Stimulated activated CD4-positive, alpha-beta T cell treated with anti-CD3 and anti-CD28 coated beads, Interleukin-2, amount 100 ng/mL, for 4 hours (primary cell): ENCODE data around the gene PSMB3.
"Not testable (repeated sequence)": the region's sequence is repeated elsewhere in the genome, so short reads cannot be mapped to it uniquely, and the experiment has no call there.

Source experiments
- DNase-seq: peaks from one replicate; pipeline ENCODE4 v3.0.0-alpha.2; 2020; ENCODE audit warnings: low read depth

The PSMB3 gene

DNA sequence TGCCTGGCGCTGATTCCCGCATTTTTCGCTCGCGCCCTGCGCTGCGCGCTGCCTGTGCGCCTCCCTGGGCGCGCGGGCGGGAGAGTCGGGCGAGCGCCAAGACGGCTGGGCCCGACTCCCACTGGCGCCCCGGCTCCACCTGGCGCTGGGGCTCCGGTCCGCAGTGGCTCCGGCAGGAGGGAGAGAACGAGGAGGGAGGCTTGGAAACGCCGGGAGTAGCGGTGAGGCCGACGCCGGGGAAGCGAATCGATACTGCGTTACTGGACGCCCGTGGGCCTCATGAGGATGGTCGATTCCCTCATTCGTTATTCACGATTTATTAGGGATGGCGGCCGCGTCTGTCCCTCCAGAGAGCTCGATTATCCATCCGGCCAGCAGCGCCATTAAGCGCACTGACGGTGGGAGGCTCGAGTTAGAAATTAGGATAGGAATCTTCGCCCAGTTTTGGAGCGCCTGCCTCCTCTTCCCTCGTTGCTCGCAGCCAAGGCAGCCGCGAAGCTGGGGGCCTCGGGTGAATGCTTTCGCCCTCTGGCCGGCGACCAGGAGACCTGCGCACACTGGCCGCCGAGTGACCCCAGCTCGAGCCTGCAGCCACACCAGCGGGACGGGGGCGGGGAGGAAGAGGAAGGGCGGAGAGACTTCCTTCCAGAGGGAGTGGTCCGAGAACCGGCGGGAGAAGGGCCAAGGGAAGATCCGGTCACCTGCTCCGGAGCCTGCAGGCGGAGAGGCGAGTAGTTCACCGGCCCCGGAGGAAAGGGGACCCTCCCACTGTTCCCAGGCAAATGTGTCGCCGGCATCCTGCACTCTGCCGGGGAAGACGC is 3.1 kb upstream of the PSMB3 start:
- no peak for DNase-seq

DNA sequence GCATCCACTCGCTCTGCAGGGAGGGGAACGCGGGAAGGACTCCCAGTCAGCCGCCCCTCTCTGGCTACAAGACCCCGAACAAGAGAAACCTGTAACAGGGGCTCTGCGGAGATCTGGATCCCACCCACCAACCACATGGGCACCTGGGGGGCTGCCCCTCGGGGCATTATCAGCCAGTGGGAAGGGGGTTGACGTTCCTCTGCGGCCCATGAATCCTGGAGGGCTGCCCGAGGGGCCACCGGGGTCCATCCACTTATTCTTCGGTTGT is 2.6 kb upstream of the PSMB3 start:
- no peak for DNase-seq

DNA sequence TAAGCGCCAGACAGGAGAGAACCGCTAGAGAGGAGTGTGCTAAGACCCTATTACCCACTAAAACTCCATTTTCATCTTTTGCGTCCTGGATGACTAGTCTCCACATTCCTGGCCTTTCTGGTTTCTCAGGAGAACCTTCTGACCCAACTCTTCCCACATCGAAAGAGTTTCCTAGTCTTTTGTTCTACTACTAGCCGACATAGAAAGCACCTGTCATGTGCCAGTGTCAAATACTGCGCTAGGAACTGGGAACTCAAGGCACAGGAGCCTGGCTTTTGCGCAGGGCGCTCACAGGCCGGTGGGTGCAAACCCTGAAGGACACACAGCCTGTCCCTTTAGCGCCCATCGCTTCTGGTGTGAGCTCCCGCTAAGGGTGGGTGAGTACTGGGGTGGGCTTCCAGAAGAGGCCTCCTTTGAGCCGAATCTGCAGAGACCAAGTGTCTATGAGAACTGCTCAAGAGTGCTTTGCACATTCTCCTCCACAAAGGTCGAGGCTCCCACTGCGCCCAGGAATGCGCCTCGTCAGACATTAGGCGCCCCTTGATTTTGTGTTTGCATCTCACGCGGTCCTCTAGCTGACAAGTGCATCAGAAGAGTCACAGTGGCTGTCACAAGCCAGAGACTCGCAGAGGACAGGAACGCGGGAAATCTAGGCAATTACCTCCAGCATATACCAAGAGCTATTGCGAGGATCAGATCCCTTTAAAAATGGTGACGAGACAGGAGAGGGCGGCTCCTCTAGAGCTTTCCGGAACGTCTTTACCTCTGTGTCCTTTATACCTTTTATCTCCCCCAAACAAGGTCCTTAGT is 2.0 kb upstream of the PSMB3 start:
- DNase-seq, result no peak

DNA sequence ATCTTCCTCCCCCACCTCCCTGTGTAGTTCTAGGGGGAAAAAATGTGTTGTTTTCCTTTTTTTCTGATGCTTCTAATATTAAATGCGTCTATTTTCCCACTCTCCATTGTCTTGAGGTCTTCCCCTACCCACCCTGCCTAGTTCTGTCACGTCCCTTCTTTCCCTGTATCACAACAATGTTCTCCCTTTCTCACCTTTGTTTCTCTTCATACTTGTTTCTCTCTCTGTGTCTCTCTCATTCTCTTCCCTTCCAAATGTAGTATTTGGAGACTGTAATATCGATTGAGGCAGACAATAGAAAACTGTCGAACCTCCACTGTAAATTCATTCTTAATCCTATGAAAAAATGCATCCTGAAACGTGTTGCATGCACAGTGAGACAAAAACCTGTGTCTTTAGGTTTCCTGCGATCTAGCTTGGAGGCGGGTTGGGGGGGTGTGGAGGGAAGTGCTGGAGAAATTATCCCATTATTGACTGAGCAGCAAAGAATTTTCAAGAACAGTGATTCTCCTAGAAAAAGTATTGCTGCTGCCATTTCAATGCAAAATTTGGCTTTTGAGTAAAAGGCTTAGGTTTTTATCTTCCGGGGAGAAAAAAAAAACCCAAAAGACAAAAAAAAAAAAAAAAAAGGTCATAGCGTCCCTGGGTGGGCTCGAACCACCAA is 1.3 kb upstream of the PSMB3 start:
- DNase-seq, result no peak

DNA sequence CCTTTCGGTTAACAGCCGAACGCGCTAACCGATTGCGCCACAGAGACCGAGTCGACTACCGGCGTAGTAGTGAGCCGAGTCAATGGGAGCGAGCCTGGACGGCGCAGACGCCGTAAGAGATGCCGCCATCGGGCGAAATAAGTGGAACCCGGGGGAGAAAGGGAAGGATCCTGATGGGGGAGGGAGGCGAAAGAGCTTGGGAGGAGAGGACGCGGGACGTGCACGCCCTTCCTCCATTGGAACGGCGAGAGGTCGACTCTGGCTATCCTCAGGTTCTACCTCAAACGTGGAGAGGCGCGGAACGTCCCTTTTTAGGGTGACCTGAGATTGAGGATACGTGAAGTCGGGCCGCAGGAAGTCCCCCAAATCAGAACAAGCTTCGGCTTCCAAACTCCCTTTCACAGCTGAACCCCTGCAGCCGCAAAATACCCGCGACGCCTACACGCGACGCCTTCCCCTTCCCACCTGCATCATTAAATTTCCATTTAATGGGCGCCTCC is 683 bp upstream of the PSMB3 start:
- peak; percentile 59 for DNase-seq

DNA sequence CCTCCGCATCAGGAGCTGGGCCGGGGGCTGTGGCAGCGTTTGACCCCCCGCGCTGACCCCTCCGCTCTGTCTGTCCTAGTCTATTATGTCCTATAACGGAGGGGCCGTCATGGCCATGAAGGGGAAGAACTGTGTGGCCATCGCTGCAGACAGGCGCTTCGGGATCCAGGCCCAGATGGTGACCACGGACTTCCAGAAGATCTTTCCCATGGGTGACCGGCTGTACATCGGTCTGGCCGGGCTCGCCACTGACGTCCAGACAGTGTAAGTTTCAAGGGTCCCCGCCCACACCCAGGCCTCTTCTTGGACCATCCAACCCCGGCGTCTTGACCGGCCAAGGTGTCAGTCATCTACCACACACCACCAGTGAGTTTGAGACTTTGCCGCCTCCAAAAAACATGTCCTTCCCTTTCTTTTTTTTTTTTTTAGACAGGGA is 548 bp downstream of the PSMB3 start:
- no peak for DNase-seq

DNA sequence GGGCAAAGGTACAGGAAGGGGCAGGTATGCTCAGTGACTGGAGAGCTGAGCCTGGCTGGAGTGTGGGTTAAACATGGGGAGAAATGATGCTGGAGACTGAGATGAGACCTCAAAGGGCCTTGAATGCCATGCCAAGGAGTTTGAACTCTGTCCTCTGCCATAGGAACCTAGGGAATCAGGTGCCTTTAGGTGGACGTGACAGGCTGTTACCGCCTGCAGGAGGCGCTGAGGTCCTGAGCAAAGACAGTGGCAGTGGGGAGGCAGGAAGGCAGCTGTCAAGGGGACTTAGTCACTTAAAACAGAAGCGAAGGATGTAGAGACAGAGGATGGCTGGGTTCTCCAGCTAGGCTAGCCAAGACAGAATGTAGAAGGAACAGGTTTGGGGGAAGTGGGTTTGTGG is 9.1 kb downstream of the PSMB3 start:
- DNase-seq, result no peak

DNA sequence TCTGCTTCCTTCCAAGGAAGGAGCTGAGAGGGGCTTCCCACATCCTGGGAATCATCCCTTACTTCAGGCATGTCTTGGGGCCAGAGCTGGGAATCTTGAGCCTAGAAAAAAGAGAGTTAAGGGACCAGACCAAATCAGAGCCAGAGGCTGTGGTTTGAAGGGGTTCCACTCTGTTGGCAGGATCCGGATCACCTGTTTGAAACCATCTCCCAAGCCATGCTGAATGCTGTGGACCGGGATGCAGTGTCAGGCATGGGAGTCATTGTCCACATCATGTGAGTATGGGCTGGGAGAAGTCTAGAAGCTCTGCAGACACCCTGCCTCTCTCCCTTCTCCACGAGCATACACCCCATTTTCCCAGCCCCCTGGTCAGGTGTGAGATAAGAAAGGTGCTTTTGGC is 9.7 kb downstream of the PSMB3 start:
- no peak for DNase-seq

DNA sequence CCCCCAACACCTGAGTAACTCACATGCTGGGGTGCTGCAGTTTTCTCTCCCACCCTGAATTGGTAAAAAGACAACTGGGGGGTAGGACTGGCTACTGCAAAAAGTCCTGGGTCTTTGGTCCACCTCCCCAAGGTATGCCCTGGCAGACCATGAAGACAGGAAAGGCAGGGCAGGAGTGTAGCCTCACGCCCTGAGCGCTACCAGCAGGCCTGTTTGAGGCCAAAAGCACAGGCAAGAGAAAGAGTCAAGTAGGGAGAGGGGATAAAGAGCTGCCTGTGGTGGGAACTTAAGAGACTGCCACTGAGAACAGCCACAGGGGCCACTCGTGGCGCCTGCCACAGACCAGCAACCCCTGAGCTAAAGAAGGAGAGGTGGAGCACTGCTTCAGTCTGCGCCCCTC is 13.8 kb downstream of the PSMB3 start:
- no peak for DNase-seq

DNA sequence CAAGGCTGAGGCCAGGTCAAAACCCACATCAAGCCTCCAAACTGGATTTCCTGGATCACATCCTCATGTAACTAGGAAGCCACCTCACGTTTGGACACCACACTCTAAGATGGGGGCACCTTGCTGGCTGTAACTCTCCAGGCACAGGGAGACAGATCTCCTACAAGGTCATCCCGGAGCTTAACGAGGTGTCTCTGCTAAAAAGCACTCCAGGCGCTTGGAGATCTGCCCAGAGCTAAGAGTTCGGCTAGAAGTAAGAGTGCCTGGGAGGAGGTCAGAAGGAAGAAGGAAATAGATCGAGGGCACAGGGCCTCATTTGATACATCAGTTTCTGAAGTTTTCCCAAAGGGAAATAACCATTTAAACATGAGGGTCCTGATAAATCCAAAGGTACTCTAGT is 15.9 kb downstream of the PSMB3 start:
- no peak for DNase-seq

DNA sequence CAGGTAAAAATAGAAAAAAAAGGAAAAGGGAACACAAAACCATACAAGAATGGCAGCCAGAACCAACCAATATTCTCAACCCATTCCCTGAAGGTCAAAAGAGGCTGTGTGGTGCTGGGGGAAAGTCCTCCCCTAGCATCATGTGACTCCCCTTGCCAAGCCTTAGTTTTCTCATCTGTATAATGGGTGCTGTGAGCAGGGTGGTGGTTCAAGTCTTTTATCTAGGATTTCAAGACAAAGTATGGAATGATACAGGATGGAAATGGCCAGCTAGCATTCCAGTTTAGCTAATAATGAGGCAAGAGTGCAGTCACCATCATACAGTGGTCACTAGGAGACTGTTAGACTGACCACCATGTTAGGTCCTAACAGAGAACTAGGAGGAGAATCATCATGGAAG is 20.7 kb downstream of the PSMB3 start:
- DNase-seq, result no peak

DNA sequence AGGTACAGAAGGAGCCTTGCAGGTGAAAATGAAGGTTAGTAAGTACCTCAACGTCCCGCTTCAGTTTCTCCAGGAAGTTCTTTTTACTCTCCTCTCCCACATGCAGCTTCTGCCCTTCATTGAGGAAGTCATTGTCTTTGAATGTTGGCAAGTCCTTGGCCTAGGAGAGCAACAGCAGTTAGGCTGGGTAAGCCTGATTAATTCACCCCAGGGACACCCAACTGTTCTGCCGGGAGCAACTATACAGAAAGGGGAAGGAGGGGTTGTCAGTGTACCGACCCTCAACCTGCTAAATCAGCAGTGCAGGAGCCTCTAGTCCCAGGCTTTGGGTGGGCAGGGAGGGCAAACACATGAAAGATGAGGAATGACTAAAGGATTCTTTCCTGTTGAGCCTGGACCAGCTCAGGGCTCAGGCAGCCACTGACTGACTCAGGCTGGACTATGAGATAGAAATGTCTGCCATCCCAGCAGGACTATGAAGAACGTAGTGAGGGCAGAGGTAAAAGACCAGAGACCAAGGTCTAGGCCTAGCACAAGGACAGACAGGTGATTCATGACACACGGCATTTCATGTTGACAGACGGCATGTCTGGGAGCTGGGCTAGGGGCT is 25.2 kb downstream of the PSMB3 start:
- no peak for DNase-seq

DNA sequence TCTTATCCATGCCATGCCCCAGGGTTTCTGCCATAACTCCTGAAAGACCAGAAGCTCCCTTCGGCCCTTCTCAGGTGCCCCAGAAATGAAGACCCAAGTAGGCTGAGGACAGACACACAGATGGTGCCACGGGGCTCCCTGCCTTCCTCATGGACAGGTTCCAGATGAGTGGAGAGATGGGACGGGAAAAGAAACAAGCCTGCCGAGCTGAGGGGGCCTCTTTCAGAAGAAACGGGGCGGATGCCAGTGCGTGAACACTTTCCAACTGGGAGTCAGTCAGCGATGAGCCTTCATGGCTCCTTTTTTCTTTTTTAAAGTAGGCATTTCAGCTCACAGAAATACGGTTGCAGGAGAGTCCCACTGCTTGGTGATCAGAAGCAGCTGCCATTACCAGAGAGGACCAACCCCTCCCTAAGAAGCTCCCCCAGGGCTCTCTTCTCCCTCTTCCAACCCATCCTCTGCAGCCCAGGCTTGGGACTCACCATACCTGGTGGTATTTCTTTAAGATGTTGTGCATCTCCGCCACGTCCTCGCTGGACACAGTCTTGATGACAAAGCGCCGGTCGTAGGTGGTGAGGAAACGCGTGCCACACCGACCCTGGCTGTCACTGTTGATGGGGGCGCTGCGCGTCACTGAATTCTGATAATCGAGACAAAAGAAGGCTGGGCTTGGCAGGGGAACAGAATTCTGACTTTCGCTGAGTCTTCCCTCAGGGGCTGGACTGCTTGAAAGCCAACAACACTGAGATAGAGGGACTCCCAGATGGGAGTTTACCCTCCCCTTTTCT is 27.6 kb downstream of the PSMB3 start:
- no peak for DNase-seq

DNA sequence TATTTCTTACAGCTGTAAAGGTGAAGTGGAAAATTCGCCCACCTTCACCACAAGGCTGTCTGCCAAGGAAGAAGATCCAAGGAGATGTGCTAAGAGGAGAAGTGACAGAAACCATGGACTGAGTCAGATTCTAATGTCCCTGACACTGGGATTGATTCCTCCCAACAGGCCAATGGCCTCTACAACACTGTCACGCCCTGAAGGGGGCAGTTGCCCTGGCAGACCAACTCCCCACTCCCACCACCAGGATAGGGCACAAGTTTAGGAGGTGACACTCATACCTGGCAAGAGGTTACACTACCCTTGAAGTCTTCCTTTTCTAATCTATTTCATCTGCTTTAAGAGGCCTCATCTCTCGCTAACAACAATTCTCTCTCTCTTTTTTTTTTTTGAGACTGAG is 30.7 kb downstream of the PSMB3 start:
- no peak for DNase-seq

DNA sequence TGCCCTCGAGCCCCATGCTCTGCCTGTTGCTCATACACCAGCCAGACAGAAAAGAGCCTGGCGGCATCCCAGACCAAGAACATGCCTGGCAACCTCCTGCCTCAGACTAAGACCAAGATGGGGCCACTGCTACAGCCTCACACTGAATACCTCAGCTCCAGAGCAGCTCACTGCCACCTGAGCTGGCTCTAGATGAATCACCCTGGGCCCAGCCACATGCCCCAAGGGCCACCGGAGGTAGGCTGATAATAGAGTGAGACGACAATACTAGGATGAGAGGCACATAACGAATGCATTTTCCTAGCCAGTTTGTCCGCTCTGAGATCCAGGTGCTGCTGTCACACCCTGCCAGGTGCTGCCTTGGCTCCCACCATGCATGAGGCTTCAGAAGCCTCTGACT is 33.8 kb downstream of the PSMB3 start:
- DNase-seq, result no peak

DNA sequence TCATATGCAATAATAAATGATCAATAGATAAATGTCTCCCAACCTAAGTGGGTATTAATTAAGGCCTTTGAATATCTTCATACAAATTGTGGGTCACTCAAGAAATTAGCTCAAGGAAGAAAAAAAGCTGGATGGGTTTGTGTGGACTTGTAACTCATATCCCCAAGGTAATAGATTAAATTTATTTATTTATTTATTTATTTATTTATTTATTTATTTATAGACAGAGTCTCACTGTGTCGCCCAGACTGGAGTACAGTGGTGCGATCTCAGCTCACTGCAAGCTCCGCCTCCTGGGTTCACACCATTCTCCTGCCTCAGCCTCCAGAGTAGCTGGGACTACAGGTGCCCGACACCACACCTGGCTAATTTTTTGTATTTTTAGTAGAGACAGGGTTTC is 35.5 kb downstream of the PSMB3 start:
- not testable (repeated sequence) for DNase-seq

DNA sequence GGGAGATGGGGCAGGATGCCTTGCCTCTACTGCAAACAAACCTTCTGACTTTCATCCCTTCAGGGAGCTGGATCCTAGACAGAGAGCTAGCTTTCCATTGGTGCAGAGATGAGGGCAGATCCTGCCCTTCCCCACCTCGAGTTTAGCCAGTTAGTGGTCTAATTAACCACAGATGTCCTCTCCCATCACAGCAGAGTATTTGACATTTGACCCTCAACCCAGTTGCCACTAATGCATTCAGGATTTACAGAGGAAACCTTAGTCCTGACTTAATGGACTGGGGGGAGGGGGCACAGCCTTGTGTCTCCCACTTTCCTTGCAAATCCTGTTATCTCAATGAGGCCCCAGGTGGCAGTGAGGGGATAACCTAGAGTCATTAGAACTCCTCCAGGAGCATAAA is 36.6 kb downstream of the PSMB3 start:
- no peak for DNase-seq

DNA sequence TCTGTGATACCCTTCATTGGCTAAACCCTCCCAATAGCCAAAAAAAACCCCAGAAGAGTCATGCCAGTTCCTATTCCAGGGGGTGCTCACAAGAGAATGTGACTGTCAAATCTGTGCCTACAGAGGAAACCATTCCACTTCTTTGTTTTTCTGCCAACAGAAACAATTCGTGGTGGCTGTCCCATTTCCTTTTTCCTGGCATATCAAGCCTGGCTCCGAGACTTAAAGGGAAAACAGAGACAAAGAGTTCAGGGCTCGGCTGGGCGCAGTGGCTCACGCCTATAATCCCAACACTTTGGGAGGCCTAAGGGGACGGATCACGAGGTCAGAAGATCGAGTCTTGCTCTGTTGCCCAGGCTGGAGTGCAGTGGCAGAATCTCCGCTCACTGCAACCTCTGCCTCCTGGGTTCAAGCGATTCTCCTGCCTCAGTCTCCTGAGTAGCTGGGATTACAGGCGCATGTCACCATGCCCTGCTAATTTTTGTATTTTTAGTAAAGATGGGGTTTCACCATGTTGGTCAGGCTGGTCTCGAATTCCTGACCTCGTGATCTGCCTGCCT is 37.7 kb downstream of the PSMB3 start:
- DNase-seq, result not testable (repeated sequence)

DNA sequence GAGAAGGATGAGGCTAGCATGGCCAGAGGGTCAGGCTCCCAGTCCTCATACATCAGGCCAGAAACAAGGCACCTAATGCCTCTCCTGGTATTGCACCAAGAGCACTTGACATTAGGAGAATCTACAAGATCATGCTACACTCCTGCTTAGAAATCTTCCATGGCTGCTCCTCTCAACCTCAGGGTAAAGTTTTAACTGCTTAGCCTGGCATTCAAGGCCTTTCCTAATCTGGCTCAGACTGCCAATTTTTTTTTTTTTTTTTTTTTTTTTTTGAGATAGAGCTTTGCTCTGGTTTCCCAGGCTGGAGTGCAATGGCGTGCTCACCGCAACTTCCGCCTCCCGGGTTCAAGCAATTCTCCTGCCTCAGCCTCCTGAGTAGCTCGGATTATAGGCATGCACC is 38.6 kb downstream of the PSMB3 start:
- DNase-seq, result no peak

DNA sequence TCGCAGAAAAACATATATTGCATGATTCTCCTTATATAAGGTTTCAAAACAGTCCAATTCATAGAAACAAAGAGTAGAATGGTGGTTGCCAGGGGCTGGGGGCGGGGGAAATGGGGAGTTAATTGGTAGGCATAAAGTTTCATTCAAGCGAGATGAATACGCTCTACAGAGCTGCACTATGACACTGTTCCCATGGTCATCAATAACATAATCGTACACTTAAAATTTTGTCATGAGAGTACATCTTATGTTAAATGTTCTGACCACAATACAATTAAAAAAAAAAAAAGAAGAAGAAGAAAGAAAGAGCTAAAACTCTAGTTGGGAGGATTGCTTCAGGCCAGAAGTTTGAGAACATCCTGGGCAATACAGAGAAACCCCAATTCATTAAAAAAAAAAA is 41.7 kb downstream of the PSMB3 start:
- DNase-seq, result no peak

DNA sequence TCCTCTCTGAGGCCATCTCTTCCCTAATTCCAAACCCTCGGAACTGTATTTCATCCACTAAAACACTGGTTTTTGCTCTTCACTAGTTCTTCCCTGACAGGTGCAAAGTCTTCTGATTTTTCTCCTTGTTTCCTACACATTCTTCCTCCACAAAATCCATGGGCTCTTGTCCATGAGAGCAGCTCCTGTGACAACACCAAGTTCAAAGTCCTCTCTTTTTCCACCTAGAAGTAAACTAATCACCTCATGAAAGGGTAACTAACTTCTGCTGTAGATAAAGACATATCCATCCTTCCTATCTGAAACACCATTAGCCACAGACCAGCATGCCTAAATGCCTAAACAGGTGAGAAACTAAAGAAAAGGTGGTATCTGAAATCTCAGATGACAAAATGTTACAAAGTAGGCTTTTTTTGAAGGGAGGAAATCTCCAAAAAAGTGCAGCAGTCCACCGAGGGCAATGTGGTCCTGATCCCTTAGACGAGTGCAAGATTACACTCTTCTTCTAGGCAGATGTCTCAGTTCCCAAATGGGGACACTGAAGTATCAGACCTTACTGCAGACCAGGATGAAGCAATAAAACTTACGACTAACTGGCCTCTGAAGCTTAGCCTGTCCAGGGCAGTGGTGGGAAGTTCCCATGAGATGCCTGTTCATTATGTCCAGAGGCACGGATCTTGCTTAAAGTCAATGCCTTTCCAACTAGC is 44.1 kb downstream of the PSMB3 start:
- no peak for DNase-seq
